GM18951 (cell line): ENCODE data around the gene RAB22A.
"Not testable (repeated sequence)": the region's sequence is repeated elsewhere in the genome, so short reads cannot be mapped to it uniquely, and the experiment has no call there.

ENCODE experiments used
- POLR2A ChIP-seq: IDR thresholded peaks from 4 replicates; pipeline ENCODE4 v1.6.1; 2011; ENCODE audit warnings: mild to moderate bottlenecking; ENCODE audit not compliant: insufficient read length, insufficient read depth; ENCODE audit errors: extremely low read depth
- in situ Hi-C: fragments of 300-500 bp; cut with MboI; formaldehyde crosslinking; loops from one replicate; pipeline ENCODE4 v1.12.0; 2022; ENCODE audit warnings: low sequenced_read_pairs, mixed read lengths, inconsistent platforms; ENCODE audit not compliant: unreplicated experiment

Gene RAB22A

DNA sequence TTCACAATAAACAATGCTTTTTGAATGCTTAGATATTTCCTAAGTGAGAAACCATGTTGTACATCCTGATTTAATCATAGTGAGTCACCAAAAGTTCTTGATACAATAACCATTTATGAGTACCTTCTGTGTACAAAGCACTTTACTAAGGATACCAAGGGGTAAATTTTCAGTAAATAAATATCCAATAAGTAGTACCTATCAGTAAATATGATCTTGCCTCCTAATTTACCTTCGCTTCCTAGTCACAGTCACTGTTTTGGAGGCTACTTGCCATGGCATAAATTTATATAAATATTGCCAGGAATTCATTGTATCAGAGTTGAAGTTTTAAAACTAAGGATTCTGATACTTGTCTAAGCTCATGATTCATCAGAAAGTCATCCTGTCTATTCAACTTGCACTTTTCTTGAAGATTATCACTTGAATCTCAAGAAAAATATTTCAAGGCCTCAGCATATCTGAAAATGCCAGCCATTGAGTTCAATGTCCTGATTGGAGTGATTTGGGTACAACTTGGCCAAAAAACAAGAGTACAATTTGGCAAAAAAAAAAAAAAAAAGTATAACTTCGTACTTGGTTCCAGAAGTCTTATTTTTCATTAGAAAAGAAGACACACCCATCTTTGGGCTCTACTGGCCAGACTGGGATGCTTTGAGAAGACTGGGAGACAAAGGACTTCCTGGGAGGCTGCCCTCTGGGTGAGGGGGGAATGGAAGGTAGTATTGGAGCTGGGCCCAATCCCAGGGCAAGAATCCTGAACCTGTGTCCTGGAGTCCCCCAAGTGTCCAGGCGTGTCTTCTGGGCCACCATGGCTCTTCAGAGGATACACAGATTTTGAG is 32.8 kb downstream of the RAB22A start:
- in situ Hi-C loops = no loop called here
- no peak for TF ChIP-seq POLR2A

DNA sequence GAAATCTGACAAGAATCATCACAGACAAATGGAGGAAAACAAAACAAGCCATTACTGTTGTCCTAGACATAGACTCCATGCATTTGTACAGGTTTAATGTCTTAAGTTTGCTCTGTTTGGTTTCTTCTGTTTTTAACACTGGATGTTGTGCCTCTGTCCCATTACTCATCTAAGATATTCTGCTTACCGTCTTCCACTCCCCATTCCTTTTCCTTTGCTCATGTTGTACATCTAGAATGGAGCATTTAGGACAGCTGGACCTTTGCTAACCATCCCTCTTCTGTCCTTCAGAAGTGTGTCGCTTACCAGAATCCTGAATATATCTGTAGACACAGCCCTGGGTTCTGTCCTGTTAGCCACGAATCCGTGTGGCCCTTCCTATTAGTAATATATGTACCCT is 35.2 kb downstream of the RAB22A start:
- in situ Hi-C loops = no loop called here
- TF ChIP-seq POLR2A = no peak

DNA sequence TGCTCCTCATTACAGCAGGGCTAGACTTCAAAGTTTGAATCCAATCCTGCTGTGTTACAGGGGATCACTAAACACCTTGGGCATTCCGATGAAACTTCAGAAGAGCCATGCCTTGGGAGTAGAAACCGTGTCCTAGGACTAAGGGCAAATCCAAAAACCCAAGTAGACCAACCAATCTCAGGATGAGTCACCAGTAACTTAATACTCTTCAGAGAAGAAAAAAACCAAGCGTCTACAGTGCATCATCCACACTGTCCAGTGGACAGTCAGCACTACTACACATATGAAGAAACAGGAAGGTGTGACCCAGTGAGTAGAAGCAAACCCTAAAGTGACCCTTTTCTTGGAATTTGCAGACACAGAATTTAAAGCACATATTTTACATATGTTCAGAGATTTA is 40.1 kb downstream of the RAB22A start:
- no peak for TF ChIP-seq POLR2A
- in situ Hi-C loops = no loop called here

DNA sequence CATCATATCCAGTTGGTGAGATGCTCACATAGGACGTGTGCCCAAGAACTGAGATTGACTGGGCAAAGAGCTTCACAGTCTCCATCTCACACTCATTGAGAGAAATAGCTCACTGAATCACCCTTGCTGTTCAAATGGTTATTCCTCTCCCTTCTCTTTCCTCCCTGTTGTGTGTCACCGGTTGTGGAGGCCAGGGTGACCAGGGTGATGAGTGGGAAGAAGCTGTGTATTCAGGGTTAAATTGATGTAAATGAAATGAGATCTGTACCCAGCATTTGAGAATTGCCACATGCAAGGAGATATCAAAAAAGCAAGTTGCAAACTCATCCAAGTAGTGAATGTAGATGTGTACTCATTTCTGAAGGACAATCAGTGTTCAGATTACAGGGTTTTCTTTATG is 43.0 kb downstream of the RAB22A start:
- no peak for TF ChIP-seq POLR2A
- in situ Hi-C loops = no loop called here

DNA sequence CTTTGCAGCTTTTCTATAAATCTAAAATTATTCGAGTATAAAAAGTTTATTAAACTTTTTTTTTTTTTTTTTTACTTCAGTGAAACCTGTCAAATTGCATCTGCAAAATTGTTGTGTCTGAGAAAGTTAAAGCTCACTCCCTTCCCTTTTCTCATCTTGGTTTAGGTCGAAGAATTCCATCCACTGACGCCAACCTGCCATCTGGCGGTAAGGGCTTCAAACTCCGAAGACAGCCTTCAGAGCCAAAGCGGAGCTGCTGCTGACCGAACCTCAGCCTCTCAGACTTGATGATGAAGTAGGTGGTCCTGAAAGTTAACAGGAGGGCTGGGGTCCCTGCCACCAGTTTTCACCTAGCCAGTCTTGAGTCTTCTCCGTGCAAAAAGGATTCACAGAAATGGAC is 49.9 kb downstream of the RAB22A start:
- in situ Hi-C loops = no loop called here
- no peak for TF ChIP-seq POLR2A

DNA sequence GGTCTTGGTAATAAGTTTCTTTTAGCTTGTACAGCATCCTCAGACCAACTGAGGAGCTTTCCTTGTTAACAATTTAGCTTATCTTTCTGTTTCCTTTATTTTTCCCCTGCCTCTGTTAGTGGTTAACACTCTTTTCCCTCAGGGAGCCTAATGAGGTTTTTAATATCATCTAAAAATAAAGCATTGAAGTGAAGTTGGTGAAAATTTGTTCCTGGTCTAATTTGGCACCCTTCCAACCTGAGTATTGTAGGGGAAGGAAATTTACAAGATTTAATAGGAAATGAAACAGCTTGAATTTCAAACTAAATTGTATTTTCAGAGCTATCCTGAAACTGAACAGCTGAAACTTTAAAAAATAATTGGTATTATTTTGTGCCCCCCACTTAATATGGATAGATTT is 51.4 kb downstream of the RAB22A start:
- no peak for TF ChIP-seq POLR2A
- in situ Hi-C loops = no loop called here

DNA sequence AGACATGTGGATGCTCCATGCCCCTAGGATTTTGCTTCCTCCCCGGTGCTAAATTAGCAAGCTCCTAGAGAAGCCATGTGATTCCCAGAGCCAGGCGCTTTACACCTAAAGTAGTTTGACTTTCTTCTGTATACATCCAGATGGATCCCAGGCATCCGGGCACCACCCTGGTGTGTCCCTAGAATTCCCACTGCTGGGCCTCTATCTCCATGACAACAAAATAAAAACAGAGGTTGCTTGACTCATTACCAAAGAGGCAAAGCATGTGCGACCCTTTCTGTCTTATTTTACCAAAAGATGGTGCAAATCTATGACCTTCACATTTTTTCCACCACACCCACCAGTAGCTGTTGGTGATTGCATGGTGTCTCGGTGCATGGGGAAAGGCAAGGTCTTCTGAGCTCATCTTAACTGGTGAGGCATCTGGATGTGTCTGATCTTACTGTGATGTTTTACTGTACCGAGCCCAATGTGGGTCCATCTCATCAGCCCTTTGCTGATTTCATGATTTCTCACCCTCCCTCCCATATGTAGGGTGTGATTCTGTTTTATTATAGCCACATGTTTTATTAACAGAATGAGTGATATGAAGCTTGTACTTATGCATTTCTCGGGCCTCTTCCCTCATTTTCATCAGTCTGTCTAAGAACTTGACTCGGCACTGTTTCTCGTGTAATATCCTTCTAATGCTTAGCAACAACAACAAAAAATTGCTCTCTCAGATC is 52.1 kb downstream of the RAB22A start:
- in situ Hi-C loops = no loop called here
- TF ChIP-seq POLR2A = no peak

DNA sequence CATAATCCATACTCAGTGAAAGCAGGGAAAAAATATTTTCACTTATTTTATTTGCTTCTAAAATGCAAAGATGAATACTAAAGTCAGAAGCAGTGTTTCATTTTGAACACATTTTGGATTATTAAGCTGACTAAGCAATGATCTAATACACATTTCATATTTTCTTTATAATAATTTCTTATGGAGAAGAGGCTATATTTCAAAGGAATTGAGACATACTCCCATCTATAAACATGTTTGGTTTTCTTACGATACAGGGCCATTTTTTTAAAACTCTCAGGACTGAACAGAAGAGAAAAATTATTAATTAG is 52.6 kb downstream of the RAB22A start:
- in situ Hi-C loops = no loop called here
- no peak for TF ChIP-seq POLR2A

DNA sequence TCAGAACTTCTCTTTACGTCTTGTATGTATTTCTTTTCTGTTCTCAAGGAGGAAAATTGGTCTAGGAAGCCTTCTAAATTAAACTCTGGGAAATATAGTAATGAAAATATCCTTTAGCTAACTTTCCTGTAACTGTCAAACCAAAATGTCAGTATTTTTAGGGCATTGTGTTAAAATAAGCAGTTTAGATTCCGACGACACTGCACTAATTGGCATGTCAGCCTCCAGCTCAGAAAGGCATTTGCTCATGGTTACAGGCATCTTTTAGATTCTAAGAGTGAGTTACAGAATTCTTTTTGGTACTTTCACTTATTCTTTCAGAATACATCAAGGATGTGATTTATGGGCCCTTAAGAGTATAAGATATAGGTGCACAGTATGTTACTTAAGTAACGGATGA is 53.5 kb downstream of the RAB22A start:
- TF ChIP-seq POLR2A = no peak
- in situ Hi-C loops = no loop called here

DNA sequence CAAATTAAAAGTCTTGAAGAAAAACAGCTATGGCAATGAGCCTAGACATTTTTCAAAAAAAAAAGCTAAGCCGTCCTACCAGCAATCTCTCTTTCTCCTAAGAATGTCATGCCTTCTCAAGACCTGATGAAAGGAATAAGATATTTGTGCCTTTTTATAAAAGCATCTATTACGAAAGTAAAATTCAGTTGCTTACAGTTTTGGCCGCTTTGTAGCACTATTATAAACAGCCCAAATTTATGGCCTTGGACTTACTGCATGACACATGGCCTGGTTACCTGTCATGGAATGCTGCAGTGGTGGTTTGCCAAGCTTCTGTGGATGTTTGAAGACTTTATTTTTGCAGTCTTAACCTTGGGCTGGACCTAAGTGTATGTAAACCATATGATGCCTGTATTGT is 57.4 kb downstream of the RAB22A start:
- in situ Hi-C loops = no loop called here
- TF ChIP-seq POLR2A = no peak

DNA sequence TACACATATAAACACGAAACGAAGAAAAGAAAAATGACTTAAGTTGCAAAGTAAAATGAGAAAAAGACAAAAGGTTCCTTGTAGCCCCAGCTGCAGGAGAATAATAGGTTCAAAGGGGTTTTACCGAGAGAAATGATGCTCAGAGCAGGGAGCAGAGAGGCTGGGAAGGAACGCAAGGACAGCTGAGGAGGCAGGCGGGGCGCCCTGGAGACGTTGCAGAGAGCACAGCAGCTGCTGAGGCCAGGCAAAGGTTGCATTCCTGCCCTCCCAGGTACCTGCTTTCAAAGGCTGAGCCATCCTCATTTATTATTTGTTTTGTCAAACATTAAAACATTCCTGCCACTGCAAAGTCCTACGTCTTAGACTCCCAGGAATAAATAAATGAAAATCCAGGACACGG is 63.3 kb downstream of the RAB22A start:
- in situ Hi-C loops = no loop called here
- TF ChIP-seq POLR2A = no peak

DNA sequence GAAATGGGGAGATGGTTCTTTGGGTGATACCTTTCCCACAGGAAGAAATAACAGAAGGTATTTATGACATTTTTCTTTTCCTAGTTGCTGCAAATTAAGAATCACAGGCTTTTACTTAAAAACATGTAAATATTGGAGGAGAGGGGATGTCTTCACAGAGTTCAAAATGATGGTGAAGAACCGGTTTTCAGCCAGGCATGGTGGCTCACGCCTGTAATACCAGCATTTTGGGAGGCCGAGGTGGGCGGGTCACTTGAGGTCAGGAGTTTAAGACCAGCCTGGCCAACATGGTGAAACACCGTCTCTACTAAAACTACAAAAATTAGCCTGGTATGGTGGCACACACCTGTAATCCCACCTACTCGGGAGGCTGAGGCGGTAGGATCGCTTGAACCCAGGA is 63.8 kb downstream of the RAB22A start:
- in situ Hi-C loops = not testable (repeated sequence)

DNA sequence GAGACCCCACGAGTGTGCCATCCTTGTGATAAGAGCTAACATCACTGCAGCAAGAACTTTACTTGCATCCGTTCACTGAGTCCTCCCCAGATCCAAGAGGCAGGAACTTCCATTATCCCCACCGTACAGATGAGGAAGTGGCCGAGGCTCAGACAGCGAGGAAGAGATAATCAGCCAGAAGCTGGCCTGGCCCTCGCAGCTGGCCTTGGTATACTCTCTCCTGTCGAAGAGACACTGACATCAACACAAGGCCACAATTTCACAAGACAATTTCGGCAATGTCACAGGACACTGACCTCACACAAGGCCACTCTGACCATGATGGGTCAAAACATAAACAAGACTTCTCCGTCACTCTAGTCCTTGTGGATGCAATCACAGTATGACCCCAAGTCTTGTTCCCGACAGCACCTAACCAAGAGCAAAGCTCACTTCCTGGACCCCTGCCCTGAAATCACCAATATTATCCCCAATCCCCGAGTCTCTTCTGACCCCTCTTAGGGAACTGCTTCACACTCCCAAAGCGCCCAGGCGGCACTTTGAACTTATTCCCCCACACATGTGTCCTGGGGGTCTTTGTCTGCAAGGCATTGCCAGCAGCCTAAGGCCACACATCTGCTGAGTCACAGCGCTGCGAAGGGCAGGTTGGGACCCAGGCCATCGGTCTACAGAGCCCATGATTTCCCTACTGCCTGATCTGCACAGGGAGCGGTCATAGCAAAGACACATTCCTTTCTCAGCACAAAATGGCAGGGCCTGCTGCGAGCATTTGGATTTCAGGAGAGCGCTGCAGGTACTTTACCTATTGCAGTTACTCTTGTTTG is 64.7 kb downstream of the RAB22A start:
- TF ChIP-seq POLR2A = no peak
- in situ Hi-C loops = no loop called here
